MM.1S (cell line): ENCODE results near the gene TTC39C.

ENCODE experiments used
- CTCF ChIP-seq: fragments of 300-600 bp; sonication (generic); IDR thresholded peaks from 2 replicates; pipeline ENCODE4 v1.5.1; 2016; ENCODE audit warnings: antibody characterized with exemption, low read length, mixed read lengths
- EZH2 ChIP-seq: fragments of 300-600 bp; sonication (generic); optimal IDR thresholded peaks from 2 replicates; pipeline ENCODE3; 2017; ENCODE audit warnings: low read depth, mild to moderate bottlenecking, antibody characterized with exemption, low read length, mixed read lengths
- EZH2phosphoT487 ChIP-seq: fragments of 300-600 bp; sonication (generic); IDR thresholded peaks from 2 replicates; pipeline ENCODE4 v1.6.1; 2018; ENCODE audit warnings: antibody characterized with exemption, low read length

GRCh38 chr18:24023185-24023814 lies 8.7 kb downstream of the TTC39C start:
- no peak for TF ChIP-seq EZH2
- no peak for TF ChIP-seq CTCF
- TF ChIP-seq EZH2phosphoT487 = no peak
